HFFc6 (cell line): ENCODE measurements around the gene ALB. TPM values are rescaled to one million over a fixed set of nuclear protein-coding genes. Genes with fewer than 3 reads are reported as not detected.

Experiments
- DNase-seq: peaks from one replicate; pipeline ENCODE4 v3.0.0-alpha.2; 2018
- H3K27ac Mint-ChIP-seq: 2 replicates; pipeline ENCODE4 v1.8.0; 2020; ENCODE audit warnings: mild to moderate bottlenecking, mixed read lengths
- H3K27me3 Mint-ChIP-seq: 2 replicates; pipeline ENCODE4 v1.8.0; 2021; ENCODE audit warnings: mild to moderate bottlenecking, moderate library complexity, mixed read lengths; ENCODE audit not compliant: insufficient read depth
- H3K36me3 Mint-ChIP-seq: 2 replicates; pipeline ENCODE4 v1.8.0; 2021; ENCODE audit warnings: low read depth, mixed read lengths
- H3K4me1 Mint-ChIP-seq: 2 replicates; pipeline ENCODE4 v1.8.0; 2020; ENCODE audit warnings: low read depth, mixed read lengths
- H3K4me3 Mint-ChIP-seq: 2 replicates; pipeline ENCODE4 v1.8.0; 2020; ENCODE audit warnings: mild to moderate bottlenecking, moderate library complexity, mixed read lengths
- H3K9me3 Mint-ChIP-seq: 2 replicates; pipeline ENCODE4 v1.8.0; 2020; ENCODE audit warnings: mild to moderate bottlenecking, mixed read lengths
- CTCF ChIP-seq: fragments of 200-600 bp; sonication (generic); IDR thresholded peaks from 2 replicates; pipeline ENCODE4 v1.5.0; 2021; ENCODE audit warnings: antibody characterized with exemption, mild to moderate bottlenecking
- total RNA-seq, 6 experiments: library from RNA; stranded (reverse); fragmentation: NEBNext Ultra II Directional; extraction: Animal tissue kit (Norgen Biotek cat#: 25700); gene quantifications; 2 replicates in 1 of 6; 3 replicates in 5 of 6; pipeline ENCODE4 v1.2.3, GENCODE V29; 2021

ALB gene
- total RNA-seq, 6 experiments from 2014 or later, result not detected

- Mint-ChIP-seq H3K36me3 (no peaks in the 10 kb centered on the region), H3K4me1 (no peaks in the 10 kb centered on the region), H3K27me3 (peaks cover 9% of the 10 kb centered on the region), H3K4me3 (no peak overlapping the region), H3K9me3 (no peaks in the 10 kb centered on the region), H3K27ac (no peak overlapping the region)
- TF ChIP-seq CTCF, result no peak
- DNase-seq, result no peak
Measured at GRCh38 chr4:73404457-73404856, 370 bp downstream of the ALB start.

DNA sequence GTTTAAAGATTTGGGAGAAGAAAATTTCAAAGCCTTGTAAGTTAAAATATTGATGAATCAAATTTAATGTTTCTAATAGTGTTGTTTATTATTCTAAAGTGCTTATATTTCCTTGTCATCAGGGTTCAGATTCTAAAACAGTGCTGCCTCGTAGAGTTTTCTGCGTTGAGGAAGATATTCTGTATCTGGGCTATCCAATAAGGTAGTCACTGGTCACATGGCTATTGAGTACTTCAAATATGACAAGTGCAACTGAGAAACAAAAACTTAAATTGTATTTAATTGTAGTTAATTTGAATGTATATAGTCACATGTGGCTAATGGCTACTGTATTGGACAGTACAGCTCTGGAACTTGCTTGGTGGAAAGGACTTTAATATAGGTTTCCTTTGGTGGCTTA lies 1.1 kb downstream of the ALB start:
- no peak for DNase-seq
- Mint-ChIP-seq H3K4me1 (no peaks in the 10 kb centered on the region), H3K9me3 (no peaks in the 10 kb centered on the region), H3K27me3 (peaks cover 16% of the 10 kb centered on the region), H3K27ac (no peak overlapping the region), H3K4me3 (no peak overlapping the region), H3K36me3 (no peaks in the 10 kb centered on the region)
- no peak for TF ChIP-seq CTCF

GRCh38 chr4:73406548-73406875 lies 2.4 kb downstream of the ALB start:
- DNase-seq, result no peak
- H3K27ac Mint-ChIP-seq, result no peak overlapping the region
- peaks cover 14% of the 10 kb centered on the region; the same call in 1 of the 2 replicates for H3K27me3 Mint-ChIP-seq
- H3K4me1 Mint-ChIP-seq, result no peaks in the 10 kb centered on the region
- no peaks in the 10 kb centered on the region for H3K9me3 Mint-ChIP-seq
- no peak for TF ChIP-seq CTCF
- no peaks in the 10 kb centered on the region for H3K36me3 Mint-ChIP-seq
- no peak overlapping the region for H3K4me3 Mint-ChIP-seq

DNA sequence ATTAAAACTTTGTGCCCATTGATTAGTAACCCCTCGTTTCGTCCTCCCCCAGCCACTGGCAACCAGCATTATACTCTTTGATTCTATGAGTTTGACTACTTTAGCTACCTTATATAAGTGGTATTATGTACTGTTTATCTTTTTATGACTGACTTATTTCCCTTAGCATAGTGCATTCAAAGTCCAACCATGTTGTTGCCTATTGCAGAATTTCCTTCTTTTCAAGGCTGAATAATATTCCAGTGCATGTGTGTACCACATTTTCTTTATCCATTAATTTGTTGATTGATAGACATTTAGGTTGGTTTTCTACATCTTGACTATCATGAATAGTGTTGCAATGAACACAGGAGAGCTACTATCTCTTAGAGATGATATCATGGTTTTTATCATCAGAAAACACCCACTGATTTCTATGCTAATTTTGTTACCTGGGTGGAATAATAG lies 3.2 kb downstream of the ALB start:
- Mint-ChIP-seq H3K4me3 (no peak overlapping the region), H3K4me1 (no peaks in the 10 kb centered on the region), H3K9me3 (no peaks in the 10 kb centered on the region), H3K27me3 (peaks cover 14% of the 10 kb centered on the region; the same call in 1 of the 2 replicates), H3K27ac (no peak overlapping the region), H3K36me3 (no peaks in the 10 kb centered on the region)
- TF ChIP-seq CTCF, result no peak
- no peak for DNase-seq

- Mint-ChIP-seq H3K36me3 (no peaks in the 10 kb centered on the region), H3K4me1 (no peaks in the 10 kb centered on the region)
Measured at GRCh38 chr4:73408181-73408867, 4.2 kb downstream of the ALB start.

More at GRCh38 chr4:73408181-73408867, 4.2 kb downstream of the ALB start:
- no peak for DNase-seq
- no peaks in the 10 kb centered on the region for H3K9me3 Mint-ChIP-seq
- no peak for TF ChIP-seq CTCF
- H3K27me3 Mint-ChIP-seq, result peaks cover 19% of the 10 kb centered on the region; the same call in 1 of the 2 replicates
- H3K4me3 Mint-ChIP-seq, result no peak overlapping the region
- H3K27ac Mint-ChIP-seq, result no peak overlapping the region
